ENCODE results near the gene IGSF21.

GRCh38 chr1:18340787-18341186 is 233.2 kb downstream of the IGSF21 start:
- TF ChIP-seq TAF1 (IDR thresholded peaks at IDR 0.05; ENCODE audit: low read depth) (no peak), MAX (IDR thresholded peaks at IDR 0.05) (no peak), RAD21 (IDR thresholded peaks at IDR 0.05; ENCODE audit: low read depth) (no peak), EP300 (IDR thresholded peaks at IDR 0.05; ENCODE audit: borderline replicate concordance) (no peak), TEAD4 (IDR thresholded peaks at IDR 0.05) (no peak), NFIC (IDR thresholded peaks at IDR 0.05) (no peak)
- TF ChIP-seq, protein P1, sequence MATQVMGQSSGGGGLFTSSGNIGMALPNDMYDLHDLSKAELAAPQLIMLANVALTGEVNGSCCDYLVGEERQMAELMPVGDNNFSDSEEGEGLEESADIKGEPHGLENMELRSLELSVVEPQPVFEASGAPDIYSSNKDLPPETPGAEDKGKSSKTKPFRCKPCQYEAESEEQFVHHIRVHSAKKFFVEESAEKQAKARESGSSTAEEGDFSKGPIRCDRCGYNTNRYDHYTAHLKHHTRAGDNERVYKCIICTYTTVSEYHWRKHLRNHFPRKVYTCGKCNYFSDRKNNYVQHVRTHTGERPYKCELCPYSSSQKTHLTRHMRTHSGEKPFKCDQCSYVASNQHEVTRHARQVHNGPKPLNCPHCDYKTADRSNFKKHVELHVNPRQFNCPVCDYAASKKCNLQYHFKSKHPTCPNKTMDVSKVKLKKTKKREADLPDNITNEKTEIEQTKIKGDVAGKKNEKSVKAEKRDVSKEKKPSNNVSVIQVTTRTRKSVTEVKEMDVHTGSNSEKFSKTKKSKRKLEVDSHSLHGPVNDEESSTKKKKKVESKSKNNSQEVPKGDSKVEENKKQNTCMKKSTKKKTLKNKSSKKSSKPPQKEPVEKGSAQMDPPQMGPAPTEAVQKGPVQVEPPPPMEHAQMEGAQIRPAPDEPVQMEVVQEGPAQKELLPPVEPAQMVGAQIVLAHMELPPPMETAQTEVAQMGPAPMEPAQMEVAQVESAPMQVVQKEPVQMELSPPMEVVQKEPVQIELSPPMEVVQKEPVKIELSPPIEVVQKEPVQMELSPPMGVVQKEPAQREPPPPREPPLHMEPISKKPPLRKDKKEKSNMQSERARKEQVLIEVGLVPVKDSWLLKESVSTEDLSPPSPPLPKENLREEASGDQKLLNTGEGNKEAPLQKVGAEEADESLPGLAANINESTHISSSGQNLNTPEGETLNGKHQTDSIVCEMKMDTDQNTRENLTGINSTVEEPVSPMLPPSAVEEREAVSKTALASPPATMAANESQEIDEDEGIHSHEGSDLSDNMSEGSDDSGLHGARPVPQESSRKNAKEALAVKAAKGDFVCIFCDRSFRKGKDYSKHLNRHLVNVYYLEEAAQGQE (IDR thresholded peaks at IDR 0.05; ENCODE audit: low read depth) = no peak

Measured in Ishikawa (cell line).